Measurements from ENCODE around the gene KCNQ1. TPM values are rescaled to one million over a fixed set of nuclear protein-coding genes. Genes with fewer than 3 reads are reported as not detected.

The KCNQ1 gene
- total RNA-seq, 1 experiment from 2014 or later = not detected

- Mint-ChIP-seq H3K27me3 (ENCODE audit: insufficient read depth, unreplicated experiment) (peaks cover 2% of the 10 kb centered on the region), H3K4me1 (ENCODE audit: insufficient read depth, unreplicated experiment) (no peaks in the 10 kb centered on the region), H3K9me3 (ENCODE audit: unreplicated experiment) (peaks cover 9% of the 10 kb centered on the region), H3K36me3 (ENCODE audit: insufficient read depth, unreplicated experiment) (no peaks in the 10 kb centered on the region), H3K4me3 (ENCODE audit: unreplicated experiment) (no peak overlapping the region), H3K27ac (ENCODE audit: low read depth, unreplicated experiment) (no peak overlapping the region)
- TF ChIP-seq CTCF (IDR thresholded peaks at IDR 0.05; ENCODE audit: unreplicated experiment) = no peak
- intact Hi-C loops (cut with micrococcal nuclease) = no loop called here
- POLR2A ChIA-PET = no interaction called here
- no TSS peak for BruUV-seq (replicated peaks)
- CTCF ChIA-PET = no interaction called here
- DNase-seq (ENCODE audit: unreplicated experiment) = no peak
Observed at GRCh38 chr11:2760196-2760871, 315.5 kb downstream of the KCNQ1 start.

GRCh38 chr11:2761131-2762030 is 316.6 kb downstream of the KCNQ1 start:
- no peak overlapping the region for H3K4me3 Mint-ChIP-seq (ENCODE audit: unreplicated experiment)
- peaks cover 19% of the 10 kb centered on the region for H3K9me3 Mint-ChIP-seq (ENCODE audit: unreplicated experiment)
- CTCF ChIA-PET = interaction anchor here (0.6 kb wide), 1 partner anchor 8 kb away, joined by 3 read pairs; no protein-coding TSS in a partner anchor
- DNase-seq (ENCODE audit: unreplicated experiment) = no peak
- no peaks in the 10 kb centered on the region for H3K36me3 Mint-ChIP-seq (ENCODE audit: insufficient read depth, unreplicated experiment)
- POLR2A ChIA-PET = no interaction called here
- intact Hi-C loops (cut with micrococcal nuclease) = no loop called here
- no TSS peak for BruUV-seq (replicated peaks)
- no peaks in the 10 kb centered on the region for H3K4me1 Mint-ChIP-seq (ENCODE audit: insufficient read depth, unreplicated experiment)
- no peak overlapping the region for H3K27ac Mint-ChIP-seq (ENCODE audit: low read depth, unreplicated experiment)
- TF ChIP-seq CTCF (IDR thresholded peaks at IDR 0.05; ENCODE audit: unreplicated experiment) = no peak
- peaks cover 12% of the 10 kb centered on the region for H3K27me3 Mint-ChIP-seq (ENCODE audit: insufficient read depth, unreplicated experiment)

- Mint-ChIP-seq H3K4me1 (ENCODE audit: insufficient read depth, unreplicated experiment) (no peaks in the 10 kb centered on the region), H3K4me3 (ENCODE audit: unreplicated experiment) (no peak overlapping the region), H3K27me3 (ENCODE audit: insufficient read depth, unreplicated experiment) (peaks cover 18% of the 10 kb centered on the region), H3K36me3 (ENCODE audit: insufficient read depth, unreplicated experiment) (no peaks in the 10 kb centered on the region), H3K27ac (ENCODE audit: low read depth, unreplicated experiment) (no peak overlapping the region), H3K9me3 (ENCODE audit: unreplicated experiment) (peaks cover 24% of the 10 kb centered on the region)
- TF ChIP-seq CTCF (IDR thresholded peaks at IDR 0.05; ENCODE audit: unreplicated experiment) = no peak
- no TSS peak for BruUV-seq (replicated peaks)
- intact Hi-C loops (cut with micrococcal nuclease) = no loop called here
- DNase-seq (ENCODE audit: unreplicated experiment) = no peak
- ChIA-PET CTCF (interaction anchor here (0.6 kb wide), 1 partner anchor 8 kb away, joined by 3 read pairs; no protein-coding TSS in a partner anchor), POLR2A (no interaction called here)
Observed at GRCh38 chr11:2762031-2762380, 317.2 kb downstream of the KCNQ1 start.

- Mint-ChIP-seq H3K9me3 (ENCODE audit: unreplicated experiment) (peaks cover 24% of the 10 kb centered on the region), H3K27ac (ENCODE audit: low read depth, unreplicated experiment) (no peak overlapping the region), H3K4me1 (ENCODE audit: insufficient read depth, unreplicated experiment) (no peaks in the 10 kb centered on the region), H3K4me3 (ENCODE audit: unreplicated experiment) (no peak overlapping the region), H3K36me3 (ENCODE audit: insufficient read depth, unreplicated experiment) (no peaks in the 10 kb centered on the region), H3K27me3 (ENCODE audit: insufficient read depth, unreplicated experiment) (peaks cover 19% of the 10 kb centered on the region)
- POLR2A ChIA-PET = no interaction called here
- intact Hi-C loops (cut with micrococcal nuclease) = no loop called here
- no peak for DNase-seq (ENCODE audit: unreplicated experiment)
- CTCF ChIA-PET = no interaction called here
- BruUV-seq (replicated peaks) = no TSS peak
- TF ChIP-seq CTCF (IDR thresholded peaks at IDR 0.05; ENCODE audit: unreplicated experiment) = no peak
Observed at GRCh38 chr11:2762451-2762850, 317.6 kb downstream of the KCNQ1 start.

Measured in MCF 10A (cell line).